NOMO-1 (cell line): ENCODE data around the gene FXYD7.

ENCODE experiments used
- DNase-seq, 2 experiments: peaks; one replicate each; lab custom pipeline; 2025; ENCODE audit not compliant: unreplicated experiment in 2 of 2; lab: John Stamatoyannopoulos, UW

Gene FXYD7

GRCh38 chr19:35162471-35163326, 19.6 kb downstream of the FXYD7 start:
- no peak for DNase-seq

- no peak for DNase-seq
Observed at GRCh38 chr19:35164418-35164817, 21.4 kb downstream of the FXYD7 start.

GRCh38 chr19:35165200-35166058, 22.4 kb downstream of the FXYD7 start:
- DNase-seq = no peak

GRCh38 chr19:35166100-35167063, 23.3 kb downstream of the FXYD7 start:
- no peak for DNase-seq

GRCh38 chr19:35167251-35168119, 24.4 kb downstream of the FXYD7 start:
- peak; percentile 34 to 56 for DNase-seq

GRCh38 chr19:35168196-35168595, 25.1 kb downstream of the FXYD7 start:
- DNase-seq = no peak

GRCh38 chr19:35169221-35169995, 26.4 kb downstream of the FXYD7 start:
- DNase-seq = no peak

- no peak for DNase-seq
Observed at GRCh38 chr19:35170359-35171061, 27.5 kb downstream of the FXYD7 start.

GRCh38 chr19:35171730-35172129, 28.7 kb downstream of the FXYD7 start:
- no peak for DNase-seq

GRCh38 chr19:35174226-35174625, 31.2 kb downstream of the FXYD7 start:
- DNase-seq = no peak

- DNase-seq = no peak
Observed at GRCh38 chr19:35176181-35176570, 33.1 kb downstream of the FXYD7 start.

- no peak for DNase-seq
Observed at GRCh38 chr19:35177377-35178274, 34.6 kb downstream of the FXYD7 start.

GRCh38 chr19:35178701-35179100, 35.6 kb downstream of the FXYD7 start:
- DNase-seq = no peak

- no peak for DNase-seq
Observed at GRCh38 chr19:35179830-35180229, 36.8 kb downstream of the FXYD7 start.

- DNase-seq = no peak
Observed at GRCh38 chr19:35181387-35181786, 38.3 kb downstream of the FXYD7 start.

GRCh38 chr19:35184267-35184666, 41.2 kb downstream of the FXYD7 start:
- DNase-seq = no peak

- DNase-seq = no peak
Observed at GRCh38 chr19:35184884-35185283, 41.8 kb downstream of the FXYD7 start.
